WI38 (cell line): ENCODE measurements around the gene HSD3B2.
"Not testable (repeated sequence)": the region's sequence is repeated elsewhere in the genome, so short reads cannot be mapped to it uniquely, and the experiment has no call there.

Source experiments
- H3K4me3 ChIP-seq: 2 replicates; pipeline ENCODE4 v1.5.1; 2011; ENCODE audit warnings: low read depth, mild to moderate bottlenecking, control low read depth, low read length
- CTCF ChIP-seq: IDR thresholded peaks from 2 replicates; pipeline ENCODE4 v1.5.1; 2012; ENCODE audit warnings: low read depth, mild to moderate bottlenecking, control low read depth, low read length

Gene HSD3B2

GRCh38 chr1:119373465-119373864 lies 41.5 kb upstream of the HSD3B2 start:
- no peak overlapping the region for H3K4me3 ChIP-seq
- no peak for TF ChIP-seq CTCF

- TF ChIP-seq CTCF = no peak
- no peak overlapping the region for H3K4me3 ChIP-seq
Measured at GRCh38 chr1:119374208-119374874, 40.6 kb upstream of the HSD3B2 start.

- H3K4me3 ChIP-seq = no peak overlapping the region
- TF ChIP-seq CTCF = no peak
Measured at GRCh38 chr1:119375366-119375765, 39.6 kb upstream of the HSD3B2 start.

- no peak for TF ChIP-seq CTCF
- no peak overlapping the region for H3K4me3 ChIP-seq
Measured at GRCh38 chr1:119376594-119376993, 38.4 kb upstream of the HSD3B2 start.

- H3K4me3 ChIP-seq = not testable (repeated sequence)
Measured at GRCh38 chr1:119377594-119377993, 37.4 kb upstream of the HSD3B2 start.

GRCh38 chr1:119379117-119379516 lies 35.8 kb upstream of the HSD3B2 start:
- H3K4me3 ChIP-seq = no peak overlapping the region
- no peak for TF ChIP-seq CTCF

- no peak for TF ChIP-seq CTCF
- H3K4me3 ChIP-seq = no peak overlapping the region
Measured at GRCh38 chr1:119380304-119380703, 34.6 kb upstream of the HSD3B2 start.
